Measurements from ENCODE around the gene MTLN.
"Not testable (repeated sequence)": the region's sequence is repeated elsewhere in the genome, so short reads cannot be mapped to it uniquely, and the experiment has no call there.

MTLN gene

GRCh38 chr2:110211938-110212858 lies at the start of gene MTLN:
TSS of gene MTLN (minus strand) at chr2:110212547. CDS start at chr2:110212525, 22 bp downstream.
- peak; percentile 51 to 88 (median 76) for DNase-seq
- intact Hi-C loops (cut with DNase I), result no loop called here

- DNase-seq; intact Hi-C loops (cut with DNase I): not testable (repeated sequence)
Observed at GRCh38 chr2:110261910-110262309, 49.6 kb upstream of the MTLN start.

GRCh38 chr2:110248081-110248795 lies 35.9 kb upstream of the MTLN start:
- intact Hi-C loops (cut with DNase I); DNase-seq: not testable (repeated sequence)

- DNase-seq; intact Hi-C loops (cut with DNase I): not testable (repeated sequence)
Observed at GRCh38 chr2:110245488-110246435, 33.4 kb upstream of the MTLN start.

GRCh38 chr2:110243283-110243682 lies 30.9 kb upstream of the MTLN start:
- intact Hi-C loops (cut with DNase I); DNase-seq: not testable (repeated sequence)

GRCh38 chr2:110234514-110234913 lies 22.2 kb upstream of the MTLN start:
- intact Hi-C loops (cut with DNase I); DNase-seq: not testable (repeated sequence)

GRCh38 chr2:110229886-110230285 lies 17.5 kb upstream of the MTLN start:
- intact Hi-C loops (cut with DNase I); DNase-seq: not testable (repeated sequence)

GRCh38 chr2:110222626-110223025 lies 10.3 kb upstream of the MTLN start:
- DNase-seq; intact Hi-C loops (cut with DNase I): not testable (repeated sequence)

GRCh38 chr2:110221938-110222337 lies 9.6 kb upstream of the MTLN start:
- intact Hi-C loops (cut with DNase I), result no loop called here
- no peak for DNase-seq

- intact Hi-C loops (cut with DNase I), result no loop called here
- no peak for DNase-seq
Observed at GRCh38 chr2:110220190-110220564, 7.8 kb upstream of the MTLN start.

- intact Hi-C loops (cut with DNase I), result no loop called here
- peak in 1 of 42 donors; percentile 17 for DNase-seq
Observed at GRCh38 chr2:110219496-110220189, 7.3 kb upstream of the MTLN start.

GRCh38 chr2:110218889-110219288 lies 6.5 kb upstream of the MTLN start:
- intact Hi-C loops (cut with DNase I); DNase-seq: not testable (repeated sequence)

GRCh38 chr2:110216803-110217202 lies 4.5 kb upstream of the MTLN start:
- no peak for DNase-seq
- intact Hi-C loops (cut with DNase I), result no loop called here

GRCh38 chr2:110216199-110216598 lies 3.9 kb upstream of the MTLN start:
- no peak for DNase-seq
- intact Hi-C loops (cut with DNase I), result no loop called here

GRCh38 chr2:110215566-110216158 lies 3.3 kb upstream of the MTLN start:
- no peak for DNase-seq
- intact Hi-C loops (cut with DNase I), result no loop called here

- intact Hi-C loops (cut with DNase I), result no loop called here
- no peak for DNase-seq
Observed at GRCh38 chr2:110215091-110215490, 2.7 kb upstream of the MTLN start.

- intact Hi-C loops (cut with DNase I); DNase-seq: not testable (repeated sequence)
Observed at GRCh38 chr2:110213522-110213921, 1.2 kb upstream of the MTLN start.
